ENCODE results near the gene PGS1.

The PGS1 gene

GRCh38 chr17:78390241-78391050 is 12.0 kb downstream of the PGS1 start:
- DNase-seq, result no peak

DNA sequence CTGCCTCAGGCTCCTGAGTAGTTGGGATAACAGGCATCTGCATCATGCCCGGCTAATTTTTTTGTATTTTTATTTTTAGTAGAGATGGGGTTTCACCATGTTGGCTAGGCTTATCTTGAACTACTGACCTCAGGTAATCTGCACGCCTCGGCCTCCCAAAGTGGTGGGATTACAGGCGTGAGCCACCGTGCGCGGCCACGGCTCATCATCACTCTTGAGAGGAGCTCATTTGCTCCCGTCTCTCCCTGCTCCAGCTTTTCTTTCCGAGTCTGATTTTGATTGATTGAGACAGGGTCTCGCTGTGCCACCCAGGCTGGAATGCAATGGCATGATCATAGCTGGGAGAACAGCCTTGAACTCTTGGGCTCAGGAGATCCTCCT is 12.6 kb downstream of the PGS1 start:
- DNase-seq, result no peak

DNA sequence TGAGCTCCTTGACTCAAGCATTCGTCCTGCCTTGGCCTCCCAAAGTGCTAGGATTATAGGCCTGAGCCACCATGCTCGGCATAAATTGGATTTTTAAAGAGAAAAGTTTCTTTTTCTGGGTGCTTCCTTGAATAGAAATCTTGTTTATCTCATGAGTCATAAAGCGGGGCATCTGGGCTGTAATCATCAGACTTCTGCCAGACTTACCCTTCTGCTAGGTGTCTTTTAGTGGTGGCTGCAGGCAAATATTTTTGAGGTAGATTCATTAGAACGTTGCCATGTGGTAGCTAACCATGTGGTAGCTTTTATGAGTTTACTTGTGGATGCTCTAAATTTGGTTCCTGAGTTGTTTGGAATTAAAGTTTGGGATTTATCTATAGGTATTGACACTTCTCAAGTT is 13.4 kb downstream of the PGS1 start:
- no peak for DNase-seq

GRCh38 chr17:78392295-78392694 is 13.8 kb downstream of the PGS1 start:
- DNase-seq, result no peak

DNA sequence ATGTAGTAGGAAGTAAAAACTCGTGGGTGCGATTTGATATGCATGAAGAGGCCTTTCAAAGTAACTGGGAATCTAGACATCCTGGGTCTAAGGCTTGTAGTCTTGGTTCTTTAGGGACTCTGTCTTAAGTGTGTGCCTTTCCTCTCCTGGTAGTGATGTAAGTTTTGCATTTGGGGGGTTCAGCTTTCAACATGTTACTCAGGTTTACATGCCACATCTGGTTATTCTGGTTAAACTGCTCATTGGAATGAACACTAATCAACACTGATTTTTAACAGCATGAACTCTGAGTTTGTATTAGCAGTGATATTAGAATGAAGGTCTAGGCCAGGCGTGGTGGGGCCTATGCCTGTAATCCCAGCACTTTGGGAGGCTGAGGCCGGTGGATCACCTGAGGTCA is 15.1 kb downstream of the PGS1 start:
- no peak for DNase-seq

DNA sequence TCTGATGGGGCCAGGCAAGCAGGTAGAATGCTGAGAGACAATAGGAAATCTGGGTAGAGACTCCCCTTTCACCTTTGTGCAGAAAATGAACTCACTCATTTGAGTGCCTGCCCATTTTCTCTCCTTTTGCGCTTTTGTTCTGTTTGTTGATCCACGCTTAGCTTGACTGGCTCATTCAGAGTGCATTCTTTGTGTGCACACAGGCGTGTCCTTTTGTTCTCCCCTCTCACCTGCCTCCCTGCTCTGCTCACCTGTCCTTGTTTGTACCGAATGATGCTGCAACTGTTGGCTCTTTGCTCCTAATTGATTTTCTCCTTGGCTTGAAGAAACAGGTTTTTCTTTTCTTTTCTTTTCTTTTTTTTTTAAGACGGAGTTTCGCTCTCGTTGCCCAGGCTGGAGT is 15.8 kb downstream of the PGS1 start:
- no peak for DNase-seq

- DNase-seq, result no peak
These were observed 16.7 kb downstream of the PGS1 start for GRCh38 chr17:78395155-78395554.

DNA sequence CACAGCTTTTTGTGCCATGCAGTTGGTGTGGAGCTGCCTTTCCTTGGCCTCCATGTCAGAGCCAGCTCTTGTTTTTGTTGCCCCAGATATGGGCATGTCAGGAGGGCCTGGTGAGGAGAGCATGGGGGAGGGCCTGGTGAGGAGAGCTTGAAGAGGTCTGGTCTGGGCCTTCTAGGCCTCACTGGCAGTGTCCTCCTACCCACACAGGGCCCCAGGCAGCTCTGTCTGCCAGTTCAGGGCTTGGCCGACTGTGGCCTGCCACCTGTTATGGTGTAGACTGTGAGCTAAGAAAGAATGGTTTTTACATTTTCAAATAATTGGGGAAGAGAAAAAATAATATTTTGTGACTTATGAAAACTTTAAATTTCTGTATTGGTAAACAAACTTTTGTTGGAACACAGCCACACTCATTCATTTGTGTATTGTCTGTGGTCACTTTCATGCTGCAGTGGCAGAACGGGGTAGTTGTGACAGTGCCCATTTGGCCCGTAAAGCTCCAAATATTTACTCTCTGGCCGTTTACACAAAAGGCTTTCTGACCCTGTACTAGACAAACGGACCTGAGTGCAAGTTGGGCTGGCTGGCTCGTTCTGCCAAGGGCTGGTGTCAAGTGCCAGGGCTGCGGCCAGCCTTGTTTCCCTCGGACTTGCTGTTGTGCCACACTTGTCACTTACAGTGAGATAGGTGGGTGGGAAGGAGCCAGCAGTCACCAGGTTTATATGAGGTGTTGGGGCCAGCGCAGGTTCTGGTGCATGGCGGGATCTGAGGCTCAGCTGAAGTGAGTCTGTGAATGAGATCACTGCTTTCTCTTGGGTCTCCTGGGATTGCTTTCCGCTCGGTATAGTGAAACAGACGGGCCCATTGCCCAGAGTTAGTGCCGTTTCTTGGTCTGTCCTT is 18.2 kb downstream of the PGS1 start:
- no peak for DNase-seq

GRCh38 chr17:78397681-78398101 is 19.2 kb downstream of the PGS1 start:
- DNase-seq, result no peak

DNA sequence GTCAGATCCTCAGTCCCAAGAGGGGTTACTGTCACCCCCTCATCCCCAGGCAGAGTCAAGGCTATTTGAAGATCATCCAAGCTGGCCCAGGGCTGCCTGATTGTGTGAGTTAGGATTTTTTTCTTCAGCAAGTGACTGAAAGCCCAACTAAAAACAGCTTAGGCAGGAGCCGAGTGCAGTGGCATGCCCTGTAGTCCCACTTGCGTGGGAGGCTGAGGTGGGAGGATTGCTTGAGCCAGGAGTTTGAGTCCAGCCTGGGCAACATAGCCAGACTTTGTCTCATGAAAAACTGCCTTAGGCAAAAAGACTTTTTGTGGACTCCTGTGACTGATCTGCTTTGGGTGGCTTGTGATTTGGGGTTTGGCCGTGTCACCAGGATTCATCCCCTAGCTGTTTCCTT is 19.9 kb downstream of the PGS1 start:
- no peak for DNase-seq

GRCh38 chr17:78399028-78399692 is 20.7 kb downstream of the PGS1 start:
- no peak for DNase-seq

DNA sequence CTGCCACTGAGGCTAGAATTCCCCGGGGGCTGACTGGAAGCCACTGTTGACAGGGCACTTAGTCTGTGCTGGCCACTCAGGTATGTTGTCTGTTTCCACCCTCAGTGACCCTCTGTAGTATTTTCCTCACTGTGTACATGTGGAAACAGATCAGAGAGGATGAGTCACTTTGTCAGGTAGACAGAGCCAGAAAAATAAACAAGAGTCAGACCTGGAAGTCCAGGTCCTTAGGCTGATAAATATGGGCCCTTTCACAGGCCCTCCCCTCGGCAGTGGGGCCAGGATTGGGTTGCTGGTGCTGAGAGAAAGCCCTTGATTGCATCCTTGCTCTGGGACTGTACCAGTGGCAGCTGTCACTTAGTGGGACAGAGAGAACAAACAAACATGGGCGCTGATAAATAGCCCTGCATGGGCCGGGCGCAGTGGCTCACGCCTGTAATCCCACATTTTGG is 21.3 kb downstream of the PGS1 start:
- no peak for DNase-seq

DNA sequence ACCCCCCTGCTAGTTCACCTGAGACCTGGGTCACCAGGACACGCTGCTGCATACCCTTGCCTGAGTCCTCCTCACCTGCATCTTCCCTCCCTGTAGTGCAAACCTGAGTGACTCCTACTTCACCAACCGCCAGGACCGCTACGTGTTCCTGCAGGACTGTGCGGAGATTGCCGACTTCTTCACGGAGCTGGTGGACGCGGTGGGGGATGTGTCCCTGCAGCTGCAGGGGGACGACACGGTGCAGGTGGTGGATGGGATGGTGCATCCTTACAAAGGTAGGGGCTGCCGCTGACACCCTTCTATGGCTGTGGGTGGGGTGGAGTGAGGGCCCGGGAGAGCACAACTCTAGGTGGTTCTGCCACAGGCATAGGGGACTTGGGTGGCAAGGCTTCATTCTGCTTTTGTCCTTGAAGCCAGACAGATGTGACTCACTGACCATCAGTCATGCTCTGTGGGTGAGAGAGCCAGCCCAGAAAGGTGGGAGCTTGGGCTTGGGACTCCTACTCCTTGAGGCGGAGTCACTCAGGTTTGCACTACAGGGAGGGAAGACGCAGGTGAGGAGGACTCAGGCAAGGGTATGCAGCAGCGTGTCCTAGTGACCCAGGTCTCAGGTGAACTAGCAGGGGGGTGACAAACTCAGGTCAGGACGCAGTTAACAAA is 22.3 kb downstream of the PGS1 start:
- DNase-seq, result no peak

GRCh38 chr17:78401246-78401645 is 22.8 kb downstream of the PGS1 start:
- no peak for DNase-seq

DNA sequence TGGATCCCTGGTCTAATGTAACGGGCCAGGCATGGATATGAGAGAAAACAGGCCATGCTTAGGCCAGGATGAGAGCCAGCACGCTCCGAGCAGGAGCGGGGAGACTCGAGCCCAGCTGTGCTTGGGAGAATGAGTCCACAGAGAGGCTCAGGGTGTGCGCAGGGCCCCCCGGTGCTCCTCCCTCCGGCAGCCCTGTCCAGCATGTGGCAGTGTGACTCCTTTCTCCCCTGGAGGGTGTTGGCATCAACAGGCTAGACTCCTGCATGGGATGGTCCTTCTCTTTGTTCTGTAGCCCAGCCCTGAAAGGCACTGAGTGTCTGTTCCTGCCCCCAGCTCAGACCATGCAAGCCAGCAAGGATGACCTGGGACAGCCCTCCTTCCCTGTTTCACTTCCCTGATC is 23.4 kb downstream of the PGS1 start:
- DNase-seq, result no peak

GRCh38 chr17:78403822-78404221 is 25.4 kb downstream of the PGS1 start:
- no peak for DNase-seq

DNA sequence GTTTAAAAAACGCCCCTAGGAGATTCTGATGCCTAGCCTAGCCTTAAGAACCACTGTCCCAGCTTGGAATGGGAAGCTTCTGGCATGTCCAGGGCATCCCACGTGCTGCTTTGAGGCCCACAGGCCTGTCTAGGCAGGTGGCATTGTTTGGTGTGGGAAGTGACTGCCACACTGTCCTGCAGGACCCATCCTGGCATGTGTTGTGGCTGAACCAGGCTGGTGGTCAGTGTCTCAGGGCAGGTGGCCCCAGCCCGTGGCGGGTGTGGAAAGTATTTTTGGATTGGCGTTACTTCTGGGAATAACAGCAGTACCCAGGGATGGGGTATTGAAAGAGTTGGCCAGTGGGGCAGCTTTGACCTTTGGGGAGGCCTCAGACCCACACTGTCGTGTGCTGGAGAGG is 27.9 kb downstream of the PGS1 start:
- DNase-seq, result no peak

GRCh38 chr17:78406920-78407319 is 28.5 kb downstream of the PGS1 start:
- DNase-seq, result no peak

DNA sequence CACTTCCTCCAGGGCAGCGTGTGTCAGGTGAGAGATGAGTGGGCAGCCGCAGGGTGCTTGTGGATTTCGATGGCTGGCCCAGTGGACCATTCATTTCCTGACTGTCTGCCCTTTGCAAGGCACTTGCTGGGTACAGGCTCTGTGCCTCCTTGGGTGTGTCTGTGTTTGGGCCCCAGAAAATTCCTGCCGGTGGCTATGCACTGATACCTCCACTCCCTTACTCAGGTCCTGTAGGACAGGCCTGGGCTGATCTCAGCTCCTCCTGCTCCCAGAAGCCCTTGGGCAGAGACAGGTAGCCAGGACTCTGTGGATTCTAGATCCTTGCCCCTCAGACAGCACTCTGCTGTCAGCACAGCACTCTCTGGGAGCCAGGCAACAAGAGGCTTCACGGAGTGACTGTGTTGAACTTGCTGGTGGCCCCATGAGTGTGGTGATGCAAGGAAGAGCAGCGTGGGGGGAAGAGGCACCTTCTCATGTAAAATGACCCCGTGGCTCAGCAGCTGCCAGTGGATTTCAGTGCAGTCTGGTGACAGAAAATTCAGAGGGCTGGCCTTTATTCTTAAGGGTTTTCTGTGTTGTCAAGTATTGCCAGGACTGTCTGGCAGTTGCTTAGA is 29.0 kb downstream of the PGS1 start:
- DNase-seq, result peak; percentile 41

GRCh38 chr17:78408476-78409050 is 30.1 kb downstream of the PGS1 start:
- no peak for DNase-seq

- DNase-seq, result no peak
These were observed 30.9 kb downstream of the PGS1 start for GRCh38 chr17:78409191-78409928.

Measured in GF-D8 (cell line).